ENCODE data around the gene PDE8B.

PDE8B gene

GRCh38 chr5:77230727-77231470, 20.4 kb downstream of the PDE8B start:
- peak; percentile 9 for DNase-seq (ENCODE audit: low spot score)

GRCh38 chr5:77231471-77232138, 21.1 kb downstream of the PDE8B start:
- DNase-seq (ENCODE audit: low spot score), result no peak

GRCh38 chr5:77232574-77233358, 22.3 kb downstream of the PDE8B start:
- DNase-seq (ENCODE audit: low spot score), result peak; percentile 4

GRCh38 chr5:77235846-77236721, 25.6 kb downstream of the PDE8B start:
- no peak for DNase-seq (ENCODE audit: low spot score)

GRCh38 chr5:77239126-77239741, 28.8 kb downstream of the PDE8B start:
- peak; percentile 41 for DNase-seq (ENCODE audit: low spot score)

DNA sequence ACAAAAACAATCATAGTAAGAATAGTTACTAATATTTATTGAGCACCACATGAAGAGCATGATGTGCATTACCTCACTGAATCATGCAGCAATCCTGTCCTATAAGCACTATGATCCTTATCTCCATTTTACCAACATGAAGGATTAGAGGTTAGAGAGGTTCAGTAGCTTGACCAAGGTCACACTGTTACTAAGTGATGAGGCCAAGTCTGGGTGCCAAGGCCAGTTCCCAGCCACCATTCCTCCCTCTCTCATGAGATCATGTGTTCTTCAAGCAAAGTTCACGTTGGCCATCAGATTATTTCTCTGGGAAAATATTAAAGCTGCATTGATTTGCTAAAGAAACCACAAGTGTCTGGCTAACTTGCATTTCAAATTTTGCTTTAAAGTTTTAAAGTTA, 31.0 kb downstream of the PDE8B start:
- no peak for DNase-seq (ENCODE audit: low spot score)

DNA sequence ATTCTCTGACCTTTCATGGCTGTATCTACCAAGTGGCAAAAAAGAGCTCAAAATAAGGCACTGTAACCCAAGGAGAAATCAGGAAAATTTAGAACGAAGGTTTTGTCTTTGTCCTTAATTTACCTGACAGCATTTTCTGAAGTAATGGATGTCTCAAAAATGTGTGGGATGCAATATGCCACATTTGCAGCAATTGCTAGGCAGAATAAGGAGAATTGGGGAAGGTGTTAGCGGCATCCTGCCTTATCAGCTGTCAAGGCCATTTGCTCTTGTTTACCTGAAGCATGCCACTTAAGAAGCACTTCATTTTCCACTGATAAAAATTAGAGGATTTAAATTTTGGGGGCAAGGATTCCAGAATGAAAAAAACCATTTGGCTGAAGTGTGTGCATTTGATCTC, 39.0 kb downstream of the PDE8B start:
- DNase-seq (ENCODE audit: low spot score), result no peak

DNA sequence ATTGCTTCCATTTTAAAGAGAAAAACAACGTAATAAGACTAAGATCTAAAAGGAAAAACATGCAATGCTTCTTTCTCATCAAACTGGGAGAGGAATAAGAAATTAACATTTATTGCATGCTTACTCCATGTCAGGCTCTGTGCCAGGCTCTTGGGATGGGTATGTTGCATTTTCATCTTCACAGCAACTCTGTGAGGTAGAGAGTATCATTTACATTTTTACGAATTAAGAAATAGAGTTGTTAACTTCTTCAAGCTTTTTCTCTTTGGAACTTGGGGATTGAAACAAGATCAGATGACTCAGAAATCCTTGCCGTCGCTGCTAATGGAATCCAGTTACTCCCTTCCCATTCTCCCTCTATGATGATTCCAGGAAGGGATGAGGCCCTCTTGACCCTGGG, 39.5 kb downstream of the PDE8B start:
- DNase-seq (ENCODE audit: low spot score), result no peak

- DNase-seq (ENCODE audit: low spot score), result no peak
Measured at GRCh38 chr5:77251921-77252320, 41.4 kb downstream of the PDE8B start.

GRCh38 chr5:77255617-77256016, 45.1 kb downstream of the PDE8B start:
- no peak for DNase-seq (ENCODE audit: low spot score)

GRCh38 chr5:77256406-77256805, 45.9 kb downstream of the PDE8B start:
- DNase-seq (ENCODE audit: low spot score), result no peak

GRCh38 chr5:77258652-77259051, 48.2 kb downstream of the PDE8B start:
- no peak for DNase-seq (ENCODE audit: low spot score)

DNA sequence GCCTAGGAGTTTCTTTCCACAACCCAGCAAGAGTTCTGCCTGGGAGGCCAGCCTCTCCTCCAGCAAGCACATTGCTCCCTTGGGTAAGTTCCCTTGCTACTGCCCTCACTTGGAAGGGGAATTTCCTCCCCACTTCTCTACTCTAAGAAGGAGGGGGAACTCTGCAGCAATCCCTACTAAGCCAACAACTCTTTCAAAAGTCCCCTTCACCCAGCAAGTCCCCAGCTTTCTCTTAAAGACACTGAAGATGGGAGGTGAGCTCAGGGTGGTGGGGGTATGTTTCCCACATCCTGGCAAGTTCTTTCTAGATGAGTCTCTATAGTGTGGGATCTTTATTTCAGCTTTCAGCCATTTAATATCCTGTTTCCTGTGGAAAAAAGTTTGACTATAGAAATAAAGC, 49.0 kb downstream of the PDE8B start:
- DNase-seq (ENCODE audit: low spot score), result no peak

DNA sequence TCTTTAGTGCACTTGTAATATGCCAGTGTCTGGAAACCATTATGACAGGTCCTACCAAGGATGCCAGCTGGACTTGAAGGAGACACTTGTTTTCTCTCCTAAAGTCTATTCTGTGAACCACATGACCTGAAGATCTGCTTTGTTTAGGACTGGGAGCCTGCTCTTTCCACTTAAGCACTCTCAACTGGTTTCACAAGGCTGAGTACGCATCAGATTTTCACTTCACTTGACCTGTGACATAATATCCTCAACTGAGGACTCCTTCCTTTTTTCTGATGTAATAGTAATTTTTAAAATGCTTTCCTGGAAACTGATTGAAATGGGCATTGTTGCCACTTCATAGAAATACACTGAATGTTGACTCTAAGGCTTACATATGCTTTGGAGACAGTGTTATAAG, 52.2 kb downstream of the PDE8B start:
- no peak for DNase-seq (ENCODE audit: low spot score)

DNA sequence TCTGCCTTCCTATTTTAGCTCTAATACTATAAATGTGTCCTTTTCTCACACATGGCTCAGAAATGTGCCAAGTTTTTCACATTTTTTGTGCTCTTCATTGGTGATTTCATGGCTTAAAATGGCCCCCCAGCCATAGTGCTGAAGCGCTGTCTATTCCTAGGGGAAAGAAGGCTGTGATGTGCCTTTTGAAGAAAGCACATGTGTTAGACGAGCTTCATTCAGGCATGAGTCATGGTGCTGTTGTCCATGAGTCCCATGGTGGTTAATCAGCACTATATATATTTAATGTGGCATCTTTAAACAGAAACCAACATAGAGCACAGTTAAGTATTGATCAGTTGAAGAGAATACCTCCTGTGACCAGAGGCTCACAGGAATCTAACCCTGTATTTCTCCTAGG, 55.8 kb downstream of the PDE8B start:
- DNase-seq (ENCODE audit: low spot score), result peak; percentile 21

- no peak for DNase-seq (ENCODE audit: low spot score)
Measured at GRCh38 chr5:77267496-77267895, 57.0 kb downstream of the PDE8B start.

DNA sequence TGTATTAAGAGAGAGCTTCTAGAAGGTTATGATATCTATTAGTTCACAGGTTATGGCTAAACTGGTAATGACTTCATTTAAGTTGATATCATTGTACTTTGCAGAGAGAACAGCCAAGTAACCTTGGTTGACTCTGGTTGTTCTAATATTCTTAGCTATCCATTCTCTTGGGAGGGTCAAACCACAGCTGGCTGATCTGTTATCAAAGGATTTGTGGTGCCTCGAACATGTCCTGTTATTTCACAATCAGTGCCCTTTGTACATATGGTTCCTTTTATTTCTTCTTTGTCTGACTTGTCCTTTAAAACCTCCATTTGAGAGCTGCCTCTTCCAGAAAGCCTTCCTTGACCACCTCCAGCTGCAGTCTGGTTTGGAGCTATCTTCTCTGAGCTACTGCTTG, 61.7 kb downstream of the PDE8B start:
- DNase-seq (ENCODE audit: low spot score), result no peak

- no peak for DNase-seq (ENCODE audit: low spot score)
Measured at GRCh38 chr5:77277759-77278158, 67.3 kb downstream of the PDE8B start.

DNA sequence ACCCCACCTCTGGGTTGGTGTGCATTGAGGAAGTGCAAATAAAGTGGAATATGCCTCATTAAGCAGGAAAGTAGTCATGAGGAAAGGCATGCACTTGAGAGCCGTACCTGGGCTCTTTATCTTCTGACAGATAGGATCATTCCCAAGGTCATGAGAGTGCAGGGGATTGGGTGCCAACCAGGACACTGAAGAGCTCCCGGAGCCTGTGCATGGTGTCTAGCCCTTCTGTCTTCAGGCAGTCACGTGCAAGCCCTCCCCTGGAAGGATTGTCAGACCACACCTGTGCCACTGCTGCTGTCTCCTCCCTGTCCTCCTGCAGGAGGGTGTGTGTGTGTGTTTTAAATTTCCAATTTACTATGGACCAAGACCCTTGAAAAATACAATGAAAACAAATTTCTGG, 69.6 kb downstream of the PDE8B start:
- DNase-seq (ENCODE audit: low spot score), result no peak

GRCh38 chr5:77281969-77282336, 71.5 kb downstream of the PDE8B start:
- no peak for DNase-seq (ENCODE audit: low spot score)

DNA sequence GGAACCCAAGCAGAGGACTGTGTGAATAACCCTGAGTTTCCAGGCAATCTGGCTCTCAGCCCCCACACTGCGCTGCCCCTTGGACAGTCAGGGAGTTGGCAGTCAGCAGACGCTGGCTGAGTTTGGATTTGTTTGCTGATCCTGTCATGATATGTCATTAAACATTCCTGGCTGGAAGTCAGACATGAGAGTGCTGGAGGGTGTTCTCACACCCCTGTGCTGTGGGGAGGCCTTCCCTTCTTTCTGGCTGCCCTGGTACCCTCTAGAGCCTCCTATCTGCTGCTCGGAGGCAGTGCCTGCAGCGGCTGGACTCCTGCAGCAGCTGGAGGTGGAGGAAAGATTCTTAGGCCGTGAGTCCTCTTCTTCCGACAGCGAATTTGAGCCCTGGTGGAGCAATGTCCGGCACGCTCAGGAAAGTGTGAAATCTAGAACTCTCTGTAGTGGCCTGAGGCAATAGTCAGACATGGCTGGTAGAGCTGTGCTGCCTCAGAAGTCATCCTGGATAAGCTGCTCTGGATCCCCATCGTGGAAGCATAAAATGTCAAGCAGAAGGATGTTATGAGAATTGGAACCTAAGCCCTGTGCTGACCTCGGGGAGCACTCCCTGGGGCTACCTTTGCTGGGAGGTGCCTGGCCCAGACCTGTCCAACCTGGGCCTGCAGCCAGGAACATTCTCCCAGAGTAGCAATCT, 72.0 kb downstream of the PDE8B start:
- DNase-seq (ENCODE audit: low spot score), result peak; percentile 4

Data from RKO (cell line).